Left lobe of liver (tissue), 2 donors: ENCODE results near the gene SIN3B. TPM values are rescaled to one million over a fixed set of nuclear protein-coding genes. Genes with fewer than 3 reads are reported as not detected.
A peak's percentile ranks its signal among the peaks of the same experiment; 100 is the strongest.
"Not testable (repeated sequence)": the region's sequence is repeated elsewhere in the genome, so short reads cannot be mapped to it uniquely, and the experiment has no call there.

Experiments
- ATAC-seq: fragments of 200-7000 bp; cut with Tn5 transposase; one replicate; pipeline ENCODE4 v1.9.1; 2020; ENCODE audit warnings: mild to moderate bottlenecking, moderate library complexity
- DNase-seq: peaks from one replicate; pipeline ENCODE4 v3.0.0-alpha.2; 2020; ENCODE audit warnings: low spot score
- total RNA-seq: library from RNA; stranded (reverse); gene quantifications from one replicate; pipeline ENCODE4 v1.2.1, GENCODE V29; 2021
- donor health status: DM: no; HTN: no; CAD: no; lungs with moderate emphysema.
- donor health status: DM: no; HTN: yes; CAD: no.

The SIN3B gene, protein sequence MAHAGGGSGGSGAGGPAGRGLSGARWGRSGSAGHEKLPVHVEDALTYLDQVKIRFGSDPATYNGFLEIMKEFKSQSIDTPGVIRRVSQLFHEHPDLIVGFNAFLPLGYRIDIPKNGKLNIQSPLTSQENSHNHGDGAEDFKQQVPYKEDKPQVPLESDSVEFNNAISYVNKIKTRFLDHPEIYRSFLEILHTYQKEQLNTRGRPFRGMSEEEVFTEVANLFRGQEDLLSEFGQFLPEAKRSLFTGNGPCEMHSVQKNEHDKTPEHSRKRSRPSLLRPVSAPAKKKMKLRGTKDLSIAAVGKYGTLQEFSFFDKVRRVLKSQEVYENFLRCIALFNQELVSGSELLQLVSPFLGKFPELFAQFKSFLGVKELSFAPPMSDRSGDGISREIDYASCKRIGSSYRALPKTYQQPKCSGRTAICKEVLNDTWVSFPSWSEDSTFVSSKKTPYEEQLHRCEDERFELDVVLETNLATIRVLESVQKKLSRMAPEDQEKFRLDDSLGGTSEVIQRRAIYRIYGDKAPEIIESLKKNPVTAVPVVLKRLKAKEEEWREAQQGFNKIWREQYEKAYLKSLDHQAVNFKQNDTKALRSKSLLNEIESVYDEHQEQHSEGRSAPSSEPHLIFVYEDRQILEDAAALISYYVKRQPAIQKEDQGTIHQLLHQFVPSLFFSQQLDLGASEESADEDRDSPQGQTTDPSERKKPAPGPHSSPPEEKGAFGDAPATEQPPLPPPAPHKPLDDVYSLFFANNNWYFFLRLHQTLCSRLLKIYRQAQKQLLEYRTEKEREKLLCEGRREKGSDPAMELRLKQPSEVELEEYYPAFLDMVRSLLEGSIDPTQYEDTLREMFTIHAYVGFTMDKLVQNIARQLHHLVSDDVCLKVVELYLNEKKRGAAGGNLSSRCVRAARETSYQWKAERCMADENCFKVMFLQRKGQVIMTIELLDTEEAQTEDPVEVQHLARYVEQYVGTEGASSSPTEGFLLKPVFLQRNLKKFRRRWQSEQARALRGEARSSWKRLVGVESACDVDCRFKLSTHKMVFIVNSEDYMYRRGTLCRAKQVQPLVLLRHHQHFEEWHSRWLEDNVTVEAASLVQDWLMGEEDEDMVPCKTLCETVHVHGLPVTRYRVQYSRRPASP
- total RNA-seq: 15.0 TPM

DNA sequence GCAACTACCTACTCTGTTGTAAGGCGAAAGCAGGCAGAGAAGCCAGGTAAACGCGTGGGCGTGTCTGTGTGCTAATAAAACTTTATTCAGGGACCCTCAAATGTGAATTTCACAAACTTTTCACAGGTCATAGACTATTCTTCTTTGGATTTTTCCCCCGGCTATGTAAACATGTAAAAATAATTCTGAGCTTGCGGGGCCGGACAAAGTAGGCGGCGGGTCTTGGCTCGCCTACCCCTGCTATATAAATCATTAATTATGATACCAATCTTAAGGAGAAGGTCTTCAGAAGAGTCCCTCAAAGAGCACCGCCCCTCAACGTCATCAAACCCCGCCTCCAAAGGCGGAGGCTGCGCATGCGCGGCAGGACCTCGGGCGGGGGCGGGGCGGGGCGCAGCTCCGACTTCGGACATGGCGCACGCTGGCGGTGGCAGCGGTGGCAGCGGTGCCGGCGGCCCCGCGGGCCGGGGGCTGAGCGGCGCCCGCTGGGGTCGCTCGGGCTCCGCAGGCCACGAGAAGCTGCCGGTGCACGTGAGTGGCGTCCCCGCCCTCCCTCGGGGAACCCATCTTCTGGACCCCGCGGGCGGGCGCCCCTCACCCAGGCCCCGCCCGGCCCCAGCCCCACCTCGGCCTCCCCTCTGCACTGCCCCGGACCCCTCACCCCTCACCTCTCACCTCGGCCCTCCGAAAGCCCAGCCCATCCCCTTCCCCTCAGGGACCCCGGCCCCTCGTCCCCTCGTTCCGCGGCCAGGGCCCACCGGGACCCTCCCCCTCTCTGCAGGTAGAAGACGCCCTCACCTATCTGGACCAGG is at the start of gene SIN3B:
Gene SIN3B, plus strand, starts transcription at position 389 of the 812 bp plus-strand sequence. Its CDS starts 23 bp downstream, at position 412.
- ATAC-seq (peak; percentile 96), DNase-seq (peak; percentile 87)

GRCh38 chr19:16779539-16780163 is 49.5 kb upstream of the SIN3B start:
- no peak for ATAC-seq
- DNase-seq: no peak

DNA sequence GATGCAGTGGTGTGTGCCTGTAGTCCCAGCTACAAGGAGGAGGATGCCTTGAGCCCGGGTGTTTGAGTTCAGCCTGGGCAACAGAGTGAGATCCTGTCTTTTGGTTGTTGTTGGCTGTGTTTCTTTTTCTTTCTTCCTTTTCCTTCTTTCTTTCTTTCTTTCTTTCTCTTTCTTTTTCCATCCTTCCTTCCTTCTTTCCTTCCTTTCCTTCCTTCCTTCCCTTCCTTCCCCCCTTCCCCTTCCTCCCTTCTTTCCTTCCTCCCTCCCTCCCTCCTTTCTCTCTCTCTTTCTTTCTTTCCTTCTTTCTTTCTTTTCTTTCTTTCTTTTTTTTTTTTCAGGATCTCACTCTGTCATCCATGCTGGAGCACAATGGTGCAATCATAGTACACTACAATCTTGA is 46.5 kb upstream of the SIN3B start:
- no peak for DNase-seq
- ATAC-seq: no peak

- DNase-seq: no peak
- ATAC-seq: no peak
These were observed 40.7 kb upstream of the SIN3B start for GRCh38 chr19:16788479-16788878.

- ATAC-seq: no peak
These were observed 40.0 kb upstream of the SIN3B start for GRCh38 chr19:16789238-16789637.

DNA sequence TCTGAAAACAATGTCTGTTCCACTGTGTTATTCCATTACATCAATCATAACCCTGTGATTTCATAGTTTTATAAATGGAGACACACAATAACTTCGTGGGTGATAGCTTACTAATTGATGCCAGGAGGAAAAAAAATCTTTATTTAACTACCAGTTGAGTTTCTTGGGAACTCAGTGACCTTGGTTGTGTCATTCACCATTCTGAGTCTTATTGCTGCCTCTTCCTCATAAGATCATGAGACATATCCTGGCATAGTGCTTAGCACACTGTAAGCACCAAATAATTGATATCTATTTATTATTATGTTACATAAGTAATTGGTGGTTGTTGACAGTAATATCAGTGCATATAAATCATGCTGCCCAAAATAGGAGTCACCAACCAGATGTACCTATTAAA is 39.1 kb upstream of the SIN3B start:
- ATAC-seq (no peak), DNase-seq (no peak)

More at GRCh38 chr19:16789238-16789637, 40.0 kb upstream of the SIN3B start:
- DNase-seq: no peak

DNA sequence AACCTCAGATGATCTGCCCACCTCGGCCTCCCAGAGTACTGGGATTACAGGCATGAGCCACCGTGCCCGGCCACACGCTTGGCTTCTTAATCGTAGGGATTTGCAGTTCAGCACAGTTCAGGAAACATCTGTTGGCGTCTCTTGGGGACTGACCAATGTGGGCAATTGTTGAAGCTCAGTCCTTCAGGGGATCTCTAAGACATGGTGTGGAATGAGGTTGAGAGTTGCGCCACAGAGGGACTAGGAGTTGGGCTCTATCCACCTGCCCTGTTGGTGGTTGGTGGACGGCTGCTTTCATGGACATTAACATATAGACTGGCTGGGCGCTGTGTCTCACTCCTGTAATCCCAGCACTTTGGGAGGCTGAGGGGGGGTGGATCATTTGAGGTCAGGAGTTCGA is 37.3 kb upstream of the SIN3B start:
- DNase-seq: no peak
- no peak for ATAC-seq

DNA sequence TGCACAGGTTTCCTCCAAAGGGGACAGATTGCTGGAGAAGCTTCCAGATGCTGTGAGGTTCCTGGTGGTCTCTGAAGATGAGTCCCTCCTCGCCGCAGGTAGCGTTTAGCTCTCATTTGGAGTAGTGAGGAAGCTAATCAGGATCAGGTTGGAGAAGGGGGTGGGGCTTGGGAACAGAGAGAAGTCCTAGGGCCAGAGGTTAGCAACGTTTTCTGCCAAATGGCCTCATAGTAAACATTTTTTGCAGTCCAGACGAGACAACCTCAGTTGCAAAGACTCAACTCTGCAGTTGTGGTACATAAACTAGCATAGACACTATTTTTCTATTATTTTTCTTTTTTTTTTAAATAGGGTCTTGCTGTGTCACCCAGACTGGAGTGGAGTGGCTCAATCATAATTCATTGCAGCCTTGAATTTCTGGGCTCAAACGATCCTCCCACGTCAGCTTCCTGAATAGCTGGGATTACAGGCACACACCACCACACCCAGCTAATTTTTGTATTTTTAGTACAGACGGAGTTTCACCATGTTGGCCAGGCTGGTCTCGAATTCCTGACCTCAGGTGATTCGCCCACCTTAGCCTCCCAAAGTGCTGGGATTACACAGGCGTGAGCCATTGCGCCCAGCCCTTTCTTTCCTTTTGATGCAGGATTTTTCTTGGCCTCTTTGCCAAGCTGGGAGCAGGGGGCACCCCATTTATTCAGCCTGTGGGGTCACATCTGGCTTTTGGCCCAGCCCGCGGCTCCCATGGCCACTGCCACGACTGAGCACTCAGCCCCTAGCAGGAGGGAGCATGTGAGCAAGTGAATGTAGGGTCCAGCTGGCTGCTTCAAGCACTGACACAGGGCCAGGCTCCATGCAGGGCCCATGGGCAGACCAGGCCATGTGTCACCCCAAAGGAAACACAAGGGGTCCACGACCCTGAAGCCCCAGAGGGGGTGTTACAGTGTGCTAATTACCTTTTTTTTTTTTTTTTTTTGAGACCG is 34.4 kb upstream of the SIN3B start:
- no peak for DNase-seq
- no peak for ATAC-seq

DNA sequence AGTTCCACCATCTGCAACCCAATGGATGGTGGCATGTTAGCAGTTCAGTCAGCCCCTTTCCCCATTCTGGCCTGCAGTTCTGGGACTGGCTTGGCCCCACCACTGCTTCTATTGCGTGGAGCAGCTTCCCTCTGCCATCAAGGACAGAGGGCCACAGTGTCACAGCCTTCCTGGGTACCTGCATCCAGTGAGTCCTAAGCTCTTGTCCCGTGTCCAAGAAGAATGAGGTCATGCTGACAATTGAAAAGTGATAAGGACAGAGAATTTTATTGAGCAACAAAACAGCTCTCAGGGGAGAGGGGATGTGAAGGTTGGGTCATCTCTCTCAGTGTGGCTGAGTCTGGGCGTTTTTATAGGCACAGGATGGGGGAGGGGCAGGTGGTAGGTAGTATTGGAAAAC is 33.5 kb upstream of the SIN3B start:
- no peak for DNase-seq
- no peak for ATAC-seq

GRCh38 chr19:16797876-16798275 is 31.3 kb upstream of the SIN3B start:
- ATAC-seq (no peak), DNase-seq (no peak)

- not testable (repeated sequence) for ATAC-seq
These were observed 30.9 kb upstream of the SIN3B start for GRCh38 chr19:16798326-16798725.

DNA sequence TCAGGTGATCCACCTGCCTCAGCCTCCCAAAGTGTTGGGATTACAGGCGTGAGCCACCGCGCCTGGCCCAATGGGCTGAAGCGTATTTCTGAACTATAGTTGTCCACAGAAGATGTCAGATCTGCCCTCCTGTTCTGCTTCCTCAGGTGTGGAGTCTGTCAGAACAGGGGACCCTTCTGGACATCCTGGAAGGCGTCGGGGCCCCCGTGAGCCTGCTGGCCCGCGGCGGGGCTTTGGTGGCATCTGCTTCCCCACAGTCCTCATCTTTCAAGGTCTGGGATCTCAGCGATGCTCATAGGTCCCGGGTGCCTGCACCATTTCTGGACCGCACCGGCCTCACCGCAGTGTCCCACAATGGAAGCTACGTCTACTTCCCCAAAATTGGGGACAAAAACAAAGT is 29.5 kb upstream of the SIN3B start:
- DNase-seq: no peak
- ATAC-seq: no peak

More at GRCh38 chr19:16798326-16798725, 30.9 kb upstream of the SIN3B start:
- not testable (repeated sequence) for DNase-seq

DNA sequence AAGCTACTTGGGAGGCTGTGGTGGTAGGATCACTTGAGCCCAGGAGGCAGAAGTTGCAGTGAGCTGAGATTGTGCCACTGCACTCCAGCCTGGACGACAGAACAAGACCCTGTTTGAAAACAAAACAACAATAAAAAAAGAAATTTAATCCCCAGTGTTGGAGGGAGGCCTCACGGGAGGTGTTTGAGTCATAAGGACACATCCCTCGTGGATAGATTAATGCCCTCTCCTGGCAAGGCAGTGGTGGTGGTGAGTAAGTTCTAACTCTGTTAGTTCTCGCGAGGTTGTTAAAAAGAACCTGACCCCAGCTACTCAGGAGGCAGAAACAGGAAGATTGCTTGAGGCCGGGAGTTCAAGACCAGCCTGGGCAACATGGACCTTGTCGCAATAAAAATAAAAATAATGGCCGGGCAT is 27.6 kb upstream of the SIN3B start:
- DNase-seq (no peak), ATAC-seq (no peak)

GRCh38 chr19:16804176-16804575 is 25.0 kb upstream of the SIN3B start:
- DNase-seq: no peak
- ATAC-seq: no peak

DNA sequence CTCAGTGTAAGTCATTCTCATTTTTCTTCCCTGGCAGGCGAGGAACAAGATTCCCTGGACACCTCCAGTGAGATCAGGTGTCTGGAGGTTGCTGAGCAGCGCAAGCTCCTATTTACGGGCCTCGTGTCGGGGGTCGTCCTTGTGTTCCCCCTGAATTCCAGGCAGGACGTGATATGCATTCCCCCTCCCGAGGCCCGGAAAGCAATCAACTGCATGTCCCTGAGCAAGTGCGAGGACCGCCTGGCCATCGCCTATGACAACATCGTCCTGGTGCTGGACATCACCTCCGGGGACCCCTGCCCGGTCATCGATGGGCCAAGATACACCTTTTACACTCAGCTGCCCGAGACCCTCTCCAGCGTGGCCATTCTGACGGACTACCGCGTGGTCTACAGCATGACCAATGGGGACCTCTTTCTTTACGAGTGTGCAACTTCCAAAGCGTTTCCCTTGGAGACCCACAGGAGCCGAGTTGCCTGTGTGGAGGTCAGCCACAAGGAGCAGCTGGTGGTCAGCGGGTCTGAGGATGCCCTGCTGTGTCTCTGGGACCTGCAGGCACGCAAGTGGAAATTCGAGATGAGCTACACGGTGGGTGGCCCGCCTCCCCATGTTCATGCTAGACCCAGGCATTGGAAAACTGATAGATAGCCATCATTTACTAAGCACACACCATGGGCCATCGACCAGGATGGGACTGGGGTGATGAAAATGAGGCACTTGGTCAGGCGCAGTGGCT is 21.5 kb upstream of the SIN3B start:
- ATAC-seq: no peak
- no peak for DNase-seq

DNA sequence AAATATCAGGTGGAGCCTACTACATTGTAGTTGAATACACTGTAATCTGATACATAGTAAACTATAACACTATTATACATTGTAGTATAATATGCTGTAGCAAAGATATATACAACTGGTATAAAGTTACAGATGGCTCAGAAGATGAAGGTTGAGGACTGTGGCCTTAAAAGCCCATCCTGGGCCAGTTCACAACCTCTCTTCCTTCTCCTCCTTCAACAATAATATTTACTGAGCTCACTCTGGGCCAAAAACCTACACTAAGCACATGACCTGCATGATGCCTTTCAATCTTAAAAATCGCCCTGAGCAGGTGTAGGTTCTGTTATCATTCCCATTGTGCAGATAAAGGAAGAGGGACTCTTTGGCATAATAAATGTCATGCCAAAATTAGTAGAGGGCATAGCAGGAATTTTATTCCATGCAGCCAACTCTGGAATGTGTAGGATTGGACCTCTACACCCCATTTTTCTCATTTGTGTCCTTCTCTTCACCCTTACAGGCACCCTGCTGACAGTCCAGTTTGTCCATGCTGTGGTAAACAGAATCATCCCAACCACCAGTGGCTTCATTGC is 14.6 kb upstream of the SIN3B start:
- ATAC-seq (no peak), DNase-seq (no peak)

DNA sequence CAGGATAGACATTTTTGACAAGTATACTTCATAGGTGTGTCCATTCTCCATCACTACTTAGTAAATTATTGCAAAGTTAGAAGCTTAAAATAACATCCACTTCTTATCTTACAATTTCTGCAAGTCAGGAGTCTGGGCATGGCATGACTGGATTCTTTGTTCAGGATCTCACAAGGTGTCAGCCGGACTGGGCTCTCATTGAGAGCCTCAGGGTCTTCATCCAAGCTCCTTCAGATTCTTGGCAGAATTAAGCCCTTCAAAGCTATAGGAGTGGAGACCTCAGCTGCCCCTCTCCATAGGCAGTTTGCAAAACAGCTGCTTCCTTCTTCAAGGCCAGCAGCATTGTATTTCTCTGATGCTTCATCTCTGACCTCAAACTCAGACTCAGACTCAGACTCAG is 9.1 kb upstream of the SIN3B start:
- no peak for DNase-seq
- ATAC-seq: no peak

DNA sequence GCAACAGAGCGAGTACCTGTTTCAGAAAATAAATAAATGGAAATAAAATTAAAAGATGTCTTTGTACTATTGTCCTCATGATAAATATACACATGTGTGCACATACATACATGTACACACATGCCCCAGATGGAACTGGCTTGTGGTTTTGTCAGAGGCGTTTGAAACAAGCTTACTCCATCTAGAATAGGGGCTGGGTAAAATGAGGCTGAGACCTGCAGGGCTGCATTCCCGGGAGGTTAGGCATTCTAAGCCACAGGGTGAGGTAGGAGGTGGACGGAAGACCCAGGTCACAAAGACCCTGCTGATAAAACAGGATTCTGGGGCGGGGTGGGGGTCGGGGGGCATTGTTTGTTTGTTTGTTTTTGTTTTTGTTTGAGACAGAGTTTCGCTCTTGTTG is 8.1 kb upstream of the SIN3B start:
- no peak for ATAC-seq
- DNase-seq: no peak
